ENCODE measurements around the gene IFIT2. TPM values are rescaled to one million over a fixed set of nuclear protein-coding genes. Genes with fewer than 3 reads are reported as not detected.

Gene IFIT2
- total RNA-seq, 1 experiment from 2014 or later: not detected

DNA sequence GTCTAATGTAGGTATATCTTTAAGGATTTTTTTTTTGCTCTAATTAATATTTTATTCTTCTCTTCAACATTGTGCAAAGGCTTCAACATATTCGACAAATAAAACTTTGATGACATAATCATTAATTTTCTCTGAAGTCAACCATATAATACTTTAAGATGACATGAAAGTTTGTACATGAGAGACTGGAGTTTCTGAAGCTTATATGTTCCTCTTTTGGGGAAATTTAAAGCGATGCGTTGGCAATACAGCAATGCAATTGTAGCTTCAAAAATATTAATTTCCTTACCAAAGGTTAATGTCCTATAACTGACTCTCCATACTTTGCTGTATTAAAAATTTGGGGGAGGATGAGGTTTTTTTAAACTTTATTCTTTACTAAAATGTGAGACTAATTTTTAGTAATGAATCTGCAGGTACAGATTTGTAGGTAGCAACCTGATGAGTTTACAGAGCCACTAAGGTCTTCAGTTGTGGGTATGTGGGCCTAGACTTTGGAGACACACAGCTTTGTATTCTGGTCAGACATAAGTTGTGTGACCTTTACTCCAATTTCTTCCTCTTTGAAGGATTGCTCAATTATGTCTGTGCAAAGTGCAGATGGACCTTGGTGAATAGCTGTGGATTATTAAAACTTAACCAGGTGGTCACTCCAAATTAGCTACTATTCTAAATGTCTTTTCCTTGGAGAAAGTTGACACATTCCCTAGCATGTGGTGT is 32.3 kb upstream of the IFIT2 start:
- H2BK120ac ChIP-seq (ENCODE audit: low read depth, low read length, poor library complexity, severe bottlenecking): no peak overlapping the region
- no peak overlapping the region for H2AFZ ChIP-seq (ENCODE audit: low read length)
- no peak overlapping the region for H3K9ac ChIP-seq (ENCODE audit: extremely low read depth, insufficient read length, low read length)
- H4K5ac ChIP-seq (ENCODE audit: insufficient read length, low read depth, low read length): no peak overlapping the region
- no peak overlapping the region for H4K91ac ChIP-seq (ENCODE audit: insufficient read length, low read depth, low read length)
- H4K8ac ChIP-seq (replicated peaks; ENCODE audit: insufficient read length, low read depth, low read length): no peak overlapping the region
- H3K4me1 ChIP-seq (ENCODE audit: insufficient read depth, low read length): no peaks in the 10 kb centered on the region; the same call in 1 of the 2 replicates
- Mint-ChIP-seq H3K9me3 (no peaks in the 10 kb centered on the region), H3K27me3 (ENCODE audit: low read depth) (no peaks in the 10 kb centered on the region), H3K36me3 (ENCODE audit: insufficient read depth in 1 of 3, low read depth in 3 of 3) (no peaks in the 10 kb centered on the region), H3K4me1 (peaks cover 6 to 7% of the 10 kb centered on the region in 2 experiments; a peak in 3 of 4 replicates), H3K27ac (no peak overlapping the region), H3K4me3 (no peak overlapping the region)
- no peaks in the 10 kb centered on the region for H3K23me2 ChIP-seq (ENCODE audit: insufficient read length, low read depth, low read length, poor library complexity, severe bottlenecking)
- no CpG with 5 or more reads among the region's 3 CpGs for WGBS (ENCODE audit: extremely low coverage, insufficient read length, low lambda C conversion rate)
- TF ChIP-seq, protein P1, sequence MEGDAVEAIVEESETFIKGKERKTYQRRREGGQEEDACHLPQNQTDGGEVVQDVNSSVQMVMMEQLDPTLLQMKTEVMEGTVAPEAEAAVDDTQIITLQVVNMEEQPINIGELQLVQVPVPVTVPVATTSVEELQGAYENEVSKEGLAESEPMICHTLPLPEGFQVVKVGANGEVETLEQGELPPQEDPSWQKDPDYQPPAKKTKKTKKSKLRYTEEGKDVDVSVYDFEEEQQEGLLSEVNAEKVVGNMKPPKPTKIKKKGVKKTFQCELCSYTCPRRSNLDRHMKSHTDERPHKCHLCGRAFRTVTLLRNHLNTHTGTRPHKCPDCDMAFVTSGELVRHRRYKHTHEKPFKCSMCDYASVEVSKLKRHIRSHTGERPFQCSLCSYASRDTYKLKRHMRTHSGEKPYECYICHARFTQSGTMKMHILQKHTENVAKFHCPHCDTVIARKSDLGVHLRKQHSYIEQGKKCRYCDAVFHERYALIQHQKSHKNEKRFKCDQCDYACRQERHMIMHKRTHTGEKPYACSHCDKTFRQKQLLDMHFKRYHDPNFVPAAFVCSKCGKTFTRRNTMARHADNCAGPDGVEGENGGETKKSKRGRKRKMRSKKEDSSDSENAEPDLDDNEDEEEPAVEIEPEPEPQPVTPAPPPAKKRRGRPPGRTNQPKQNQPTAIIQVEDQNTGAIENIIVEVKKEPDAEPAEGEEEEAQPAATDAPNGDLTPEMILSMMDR (conservative IDR thresholded peaks at IDR 0.05): no peak
- no peak overlapping the region for H2AK5ac ChIP-seq (ENCODE audit: insufficient read length, low read length)
- DNase-seq: no peak
- no peaks in the 10 kb centered on the region for H3K9me3 ChIP-seq (ENCODE audit: control insufficient read depth, low read depth, low read length)
- H3K79me1 ChIP-seq (ENCODE audit: insufficient read depth, low read depth, low read length, poor library complexity, severe bottlenecking): no peaks in the 10 kb centered on the region
- no peak overlapping the region for H3K27ac ChIP-seq (ENCODE audit: insufficient read length, low read depth, low read length)
- no peak overlapping the region for H3K4me2 ChIP-seq (ENCODE audit: insufficient read depth, insufficient read length, low read length)
- H3K23ac ChIP-seq (ENCODE audit: insufficient read length, low read depth, low read length): no peak overlapping the region
- no peaks in the 10 kb centered on the region for H3K27me3 ChIP-seq (ENCODE audit: insufficient read depth, low read length)
- no peak overlapping the region for H3T11ph ChIP-seq (ENCODE audit: low read length)
- H2BK5ac ChIP-seq (ENCODE audit: insufficient read length, low read length): no peak overlapping the region
- no peak overlapping the region for H2BK15ac ChIP-seq (ENCODE audit: low read depth, low read length)
- no peak overlapping the region for H2BK20ac ChIP-seq (ENCODE audit: low read depth, low read length, poor library complexity, severe bottlenecking)
- no peaks in the 10 kb centered on the region for H3K79me2 ChIP-seq (ENCODE audit: insufficient read depth, low read length)
- H3K56ac ChIP-seq (ENCODE audit: insufficient read length, low read depth, low read length): no peak overlapping the region
- H3K14ac ChIP-seq (ENCODE audit: insufficient read depth, low read length): no peak overlapping the region
- no peak overlapping the region for H2BK12ac ChIP-seq (ENCODE audit: insufficient read length, low read depth, low read length)
- no peaks in the 10 kb centered on the region for H4K20me1 ChIP-seq (ENCODE audit: control insufficient read depth, insufficient read depth, insufficient read length)
- no peak overlapping the region for H3K18ac ChIP-seq (ENCODE audit: insufficient read length, low read depth, low read length)
- no peak overlapping the region for H3K4ac ChIP-seq (ENCODE audit: low read depth, low read length)

Data from H9 (cell line).